Transverse colon (tissue), 4 donors: ENCODE results near the gene GALNT13. TPM values are rescaled to one million over a fixed set of nuclear protein-coding genes. Genes with fewer than 3 reads are reported as not detected.

ENCODE experiments used
- DNase-seq: peaks from one replicate; pipeline ENCODE4 v3.0.0-alpha.2; 2019
- H3K27ac ChIP-seq, 4 donors: fragments of 200-600 bp; sonication (generic); 2 replicates each; pipeline ENCODE4 v1.5.1; 2016 to 2018; ENCODE audit warnings: inconsistent platforms in 4 of 4
- H3K27me3 ChIP-seq: fragments of 200-600 bp; sonication (generic); 2 replicates; pipeline ENCODE4 v1.5.1; 2017; ENCODE audit warnings: inconsistent platforms
- H3K36me3 ChIP-seq, 4 donors: fragments of 200-600 bp; sonication (generic); 2 replicates each; pipeline ENCODE4 v1.5.1; 2017 to 2019; ENCODE audit warnings: inconsistent platforms in 4 of 4
- H3K4me1 ChIP-seq, 4 donors: fragments of 200-600 bp; sonication (generic); 2 replicates each; pipeline ENCODE4 v1.5.1; 2017 to 2020; ENCODE audit warnings: inconsistent platforms in 4 of 4
- H3K4me3 ChIP-seq, 4 donors: fragments of 200-600 bp; sonication (generic); 1 replicate in 1 of 4; 2 replicates in 3 of 4; pipeline versions ENCODE4 v1.5.1 to v1.6.1; 2017 to 2019; ENCODE audit warnings: inconsistent platforms in 4 of 4
- H3K9me3 ChIP-seq, 2 donors: fragments of 200-600 bp; sonication (generic); 2 replicates each; pipeline ENCODE4 v1.5.1; 2017 to 2019; ENCODE audit warnings: inconsistent platforms in 2 of 2
- CTCF ChIP-seq, 5 experiments: fragments of 200-600 bp in 3 of 5; fragments of 450-650 bp in 2 of 5; sonication (generic) in 3 of 5; IDR thresholded peaks; 1 replicate in 2 of 5; 2 replicates in 3 of 5; pipeline ENCODE4 v1.5.1; 2016 to 2017; ENCODE audit warnings: antibody characterized with exemption in 5 of 5, inconsistent platforms in 3 of 5, mild to moderate bottlenecking in 2 of 5, moderate library complexity in 1 of 5
- EP300 ChIP-seq: sonication (generic); formaldehyde crosslinking; IDR thresholded peaks from one replicate; pipeline ENCODE4 v1.6.1; 2017; ENCODE audit warnings: antibody characterized with exemption, low read depth
- POLR2A ChIP-seq: fragments of 450-650 bp; IDR thresholded peaks from one replicate; pipeline ENCODE4 v1.6.1; 2016; ENCODE audit warnings: antibody characterized with exemption, mild to moderate bottlenecking, moderate library complexity
- POLR2AphosphoS5 ChIP-seq, 3 donors: sonication (generic); formaldehyde crosslinking; IDR thresholded peaks; one replicate each; pipeline ENCODE4 v1.6.1; 2016; ENCODE audit warnings: antibody characterized with exemption in 3 of 3
- WGBS, 2 donors: methylation state at CpG; one replicate each; pipeline ENCODE4 v1.1.5; 2018; ENCODE audit warnings: low coverage in 1 of 2; 5-methylcytosine and 5-hydroxymethylcytosine counted together
- in situ Hi-C, 4 donors: fragments of 200-750 bp; cut with MboI; loops; one replicate each; pipeline versions ENCODE4 v1.15.0 to v1.15.1; 2017; ENCODE audit warnings: low sequenced_read_pairs in 3 of 4, low pct_ligation_motif_present in 1 of 4, low pct_unique_long_range_greater_than_20kb in 1 of 4
- intact Hi-C: fragments of 100-400 bp; cut with DNase I; formaldehyde crosslinking; loops from one replicate; pipeline ENCODE4 v1.15.1; 2023; ENCODE audit warnings: low total_unique reads
- total RNA-seq, 4 donors: library from RNA; depleted of rRNA; stranded (reverse); fragments of >200 nt; gene quantifications; one replicate each; pipeline ENCODE4 v1.1.0, GENCODE V29; 2016

Gene GALNT13
- total RNA-seq, 4 donors from 2014 or later: 0.41 to 0.95 TPM; not detected in 2

GRCh38 chr2:154140249-154141025 lies 268.7 kb downstream of the GALNT13 start:
- intact Hi-C loops: no loop called here
- no peak for DNase-seq
- WGBS, 2 donors: 75 to 80% methylated on average over 4 of the region's 4 CpGs
- Histone ChIP-seq H3K27me3 (no peaks in the 10 kb centered on the region), H3K9me3 (no peaks in the 10 kb centered on the region), H3K36me3 (no peaks in the 10 kb centered on the region), H3K27ac (no peak overlapping the region), H3K4me1 (no peaks in the 10 kb centered on the region), H3K4me3 (no peak overlapping the region)
- in situ Hi-C loops: no loop called here
- TF ChIP-seq EP300 (no peak), POLR2AphosphoS5 (IDR thresholded peaks at IDR 0.05) (no peak), CTCF (IDR thresholded peaks at IDR 0.05) (no peak), POLR2A (no peak)

- no peaks in the 10 kb centered on the region for H3K36me3 ChIP-seq
- intact Hi-C loops (no loop called here), in situ Hi-C loops (no loop called here)
- whole genome bisulfite sequencing, 2 donors: 76% methylated on average over 2 of the region's 2 CpGs; no CpG with 5 or more reads in 1 of the 2 donors
- H3K9me3 ChIP-seq: no peaks in the 10 kb centered on the region
- TF ChIP-seq POLR2A: no peak
- no peak for TF ChIP-seq POLR2AphosphoS5 (IDR thresholded peaks at IDR 0.05)
- no peak for TF ChIP-seq EP300
- TF ChIP-seq CTCF (IDR thresholded peaks at IDR 0.05): no peak
- H3K27me3 ChIP-seq: no peaks in the 10 kb centered on the region
- H3K27ac ChIP-seq: no peak overlapping the region
- no peak overlapping the region for H3K4me3 ChIP-seq
- no peaks in the 10 kb centered on the region for H3K4me1 ChIP-seq
- DNase-seq: no peak
Observed at GRCh38 chr2:154142480-154142879, 270.8 kb downstream of the GALNT13 start.

- TF ChIP-seq POLR2A: no peak
- no peak for TF ChIP-seq EP300
- TF ChIP-seq CTCF (IDR thresholded peaks at IDR 0.05): no peak
- no peak for TF ChIP-seq POLR2AphosphoS5 (IDR thresholded peaks at IDR 0.05)
- intact Hi-C loops: no loop called here
- Histone ChIP-seq H3K27me3 (no peaks in the 10 kb centered on the region), H3K9me3 (no peaks in the 10 kb centered on the region), H3K27ac (no peak overlapping the region), H3K4me1 (no peaks in the 10 kb centered on the region), H3K4me3 (no peak overlapping the region), H3K36me3 (no peaks in the 10 kb centered on the region)
- DNase-seq: no peak
- in situ Hi-C loops: no loop called here
- 58 to 85% methylated on average over 2 to 4 of the region's 4 CpGs for WGBS, 2 donors
Observed at GRCh38 chr2:154143105-154143504, 271.4 kb downstream of the GALNT13 start.

GRCh38 chr2:154158101-154158500 lies 286.4 kb downstream of the GALNT13 start:
- H3K4me1 ChIP-seq: no peaks in the 10 kb centered on the region
- intact Hi-C loops: no loop called here
- in situ Hi-C loops: no loop called here
- no peaks in the 10 kb centered on the region for H3K36me3 ChIP-seq
- H3K27ac ChIP-seq: no peak overlapping the region
- H3K9me3 ChIP-seq: no peaks in the 10 kb centered on the region
- no peak for TF ChIP-seq EP300
- no peak for TF ChIP-seq POLR2A
- no peak for TF ChIP-seq CTCF (IDR thresholded peaks at IDR 0.05)
- TF ChIP-seq POLR2AphosphoS5 (IDR thresholded peaks at IDR 0.05): no peak
- H3K27me3 ChIP-seq: no peaks in the 10 kb centered on the region
- no peak for DNase-seq
- no peak overlapping the region for H3K4me3 ChIP-seq
- 36 to 62% methylated on average over 2 of the region's 2 CpGs for WGBS, 2 donors
